HG02885 (cell line): Measurements from ENCODE around the gene GCC1.
"Not testable (repeated sequence)": the region's sequence is repeated elsewhere in the genome, so short reads cannot be mapped to it uniquely, and the experiment has no call there.

Experiments used
- ATAC-seq: cut with Tn5 transposase; IDR thresholded peaks from one replicate; pipeline ENCODE4 v1.9.1; 2021; ENCODE audit warnings: mild to moderate bottlenecking; ENCODE audit not compliant: unreplicated experiment, poor library complexity

Gene GCC1

GRCh38 chr7:127541548-127541947 is 43.8 kb downstream of the GCC1 start:
- no peak for ATAC-seq

DNA sequence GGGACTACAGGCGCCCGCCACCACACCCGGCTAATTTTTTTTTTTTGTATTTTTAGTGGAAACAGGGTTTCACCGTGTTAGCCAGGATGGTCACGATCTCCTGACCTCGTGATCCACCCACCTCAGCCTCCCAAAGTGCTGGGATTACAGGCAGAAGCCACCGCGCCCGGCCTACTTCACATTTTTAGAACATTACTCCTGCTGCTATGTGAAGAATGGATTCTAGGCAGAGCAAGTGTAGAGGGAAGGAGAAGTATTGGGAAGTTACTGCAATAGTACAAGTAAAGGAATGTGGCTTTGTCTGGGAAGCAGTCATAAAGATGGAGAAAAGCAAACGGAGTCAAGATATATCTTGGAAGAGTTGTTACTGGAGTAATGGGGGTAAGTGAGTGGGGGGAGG is 44.9 kb downstream of the GCC1 start:
- ATAC-seq = not testable (repeated sequence)

DNA sequence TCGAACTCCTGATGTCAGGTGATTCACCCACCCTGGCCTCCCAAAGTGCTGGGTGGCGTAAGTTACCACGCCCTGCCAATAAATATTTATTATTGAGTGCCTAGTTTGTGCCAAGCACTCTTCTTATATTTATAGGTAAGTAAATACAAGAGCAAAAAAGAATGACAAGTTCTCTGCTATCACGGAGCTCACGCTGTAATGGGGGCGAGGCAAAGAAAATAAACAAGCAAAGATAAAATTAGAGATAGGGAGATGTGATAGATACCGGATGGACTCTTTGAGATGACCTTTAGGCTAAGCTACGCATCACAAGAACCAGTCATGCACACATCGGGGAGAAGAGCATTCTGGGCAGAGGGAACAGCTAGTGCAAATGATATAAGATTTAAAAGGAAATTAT is 46.3 kb downstream of the GCC1 start:
- no peak for ATAC-seq

DNA sequence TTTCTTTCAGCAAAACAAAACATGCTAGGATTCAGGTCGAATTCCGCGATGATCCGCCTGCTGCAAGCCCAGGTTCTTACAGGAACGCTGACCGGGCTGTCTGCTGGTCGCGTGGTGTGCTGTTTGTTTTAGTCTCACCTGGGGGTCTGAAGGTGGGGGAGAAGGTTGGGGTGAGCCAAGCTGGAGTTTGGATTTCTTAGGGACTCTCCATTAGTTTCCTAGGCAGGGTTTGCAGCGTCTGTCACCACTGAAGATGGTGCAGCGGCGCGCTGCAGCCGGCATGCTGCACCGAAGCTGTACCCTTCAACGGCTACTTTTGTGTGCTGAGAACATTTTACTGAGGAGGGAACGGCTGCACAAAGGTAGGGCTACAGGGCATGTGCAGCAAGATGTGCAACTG is 48.7 kb downstream of the GCC1 start:
- no peak for ATAC-seq

DNA sequence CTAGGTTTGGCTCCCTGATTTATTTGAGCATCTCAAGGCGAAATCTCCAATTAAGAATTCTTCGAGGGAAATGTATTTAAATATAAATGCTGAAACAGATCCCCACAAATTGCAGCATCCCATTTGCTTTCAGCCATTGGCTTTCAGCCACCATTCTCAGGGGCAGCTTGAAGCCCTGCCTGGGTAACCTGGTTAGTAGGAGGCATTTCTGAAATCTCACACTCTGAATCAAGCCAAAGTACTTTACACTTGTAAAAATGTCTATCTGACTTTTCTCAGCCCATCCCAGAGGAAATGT is 49.1 kb downstream of the GCC1 start:
- ATAC-seq = no peak

- ATAC-seq = no peak
Measured at GRCh38 chr7:127535546-127536393, 49.6 kb downstream of the GCC1 start.

- no peak for ATAC-seq
Measured at GRCh38 chr7:127534636-127535035, 50.8 kb downstream of the GCC1 start.

- ATAC-seq = no peak
Measured at GRCh38 chr7:127532736-127533135, 52.7 kb downstream of the GCC1 start.

GRCh38 chr7:127532151-127532550 is 53.2 kb downstream of the GCC1 start:
- no peak for ATAC-seq
